Gastroesophageal sphincter (tissue), 3 donors: ENCODE results near the gene PPFIA4.
"Not testable (repeated sequence)": the region's sequence is repeated elsewhere in the genome, so short reads cannot be mapped to it uniquely, and the experiment has no call there.

ENCODE experiments used
- CTCF ChIP-seq, 4 experiments: fragments of 200-600 bp in 2 of 4; fragments of 450-650 bp in 2 of 4; sonication (generic) in 1 of 4; IDR thresholded peaks; one replicate each; pipeline ENCODE4 v1.5.1; 2017 to 2019; ENCODE audit warnings: antibody characterized with exemption in 4 of 4, mild to moderate bottlenecking in 2 of 4, moderate library complexity in 2 of 4
- EP300 ChIP-seq: sonication (generic); formaldehyde crosslinking; IDR thresholded peaks from one replicate; pipeline ENCODE4 v1.6.1; 2017; ENCODE audit warnings: antibody characterized with exemption, mild to moderate bottlenecking
- POLR2A ChIP-seq, 2 donors: fragments of 450-650 bp; IDR thresholded peaks; one replicate each; pipeline ENCODE4 v1.6.1; 2017; ENCODE audit warnings: antibody characterized with exemption in 2 of 2, mild to moderate bottlenecking in 2 of 2, moderate library complexity in 1 of 2
- POLR2AphosphoS5 ChIP-seq: sonication (generic); formaldehyde crosslinking; IDR thresholded peaks from one replicate; pipeline ENCODE4 v1.6.1; 2017; ENCODE audit warnings: antibody characterized with exemption

- TF ChIP-seq CTCF (IDR thresholded peaks at IDR 0.05); POLR2AphosphoS5; POLR2A (IDR thresholded peaks at IDR 0.05); EP300: not testable (repeated sequence)
Observed at GRCh38 chr1:203005395-203006142, 20.7 kb upstream of the PPFIA4 start.
